K562 (cell line): ENCODE data around the gene AHSA1.

Experiments
- ARHGAP35 ChIP-seq: fragments of 450-650 bp; IDR thresholded peaks from 2 replicates; pipeline ENCODE4 v1.6.1; 2018; ENCODE audit not compliant: partially characterized antibody
- RCOR1 ChIP-seq, 2 experiments: IDR thresholded peaks; 2 replicates each; pipeline ENCODE4 v1.6.1; 2012; ENCODE audit warnings: low read depth in 2 of 2, low read length in 2 of 2, borderline replicate concordance in 1 of 2, improper control_type of control experiment in 1 of 2
- ZFP1 ChIP-seq: fragments of 450-650 bp; formaldehyde crosslinking; IDR thresholded peaks from 2 replicates; pipeline ENCODE4 v1.4.0; 2020; ENCODE audit warnings: mild to moderate bottlenecking, mixed read lengths
- TF ChIP-seq, protein P1 (sequence below): sonication (generic); formaldehyde crosslinking; IDR thresholded peaks from 2 replicates; pipeline ENCODE4 v1.8.1; 2023; ENCODE audit warnings: mild to moderate bottlenecking, missing genetic modification reagents
- TF ChIP-seq, protein P2 (sequence below): sonication (generic); formaldehyde crosslinking; IDR thresholded peaks from 2 replicates; pipeline ENCODE4 v1.5.0; 2020; ENCODE audit warnings: missing genetic modification reagents
- TF ChIP-seq, protein P3 (sequence below), 3 experiments: fragments of 200-800 bp in 1 of 3; fragments of 250-450 bp in 1 of 3; fragments of 450-650 bp in 1 of 3; sonication (Bioruptor Pico) in 1 of 3; sonication (Bioruptor generic) in 1 of 3; formaldehyde crosslinking in 1 of 3; IDR thresholded peaks; 2 replicates each; pipeline versions ENCODE4 v1.6.1 to v1.8.0; 2016 to 2022; ENCODE audit warnings: mild to moderate bottlenecking in 2 of 3, missing genetic modification characterization in 2 of 3, missing compliant biosample characterization in 1 of 3, moderate library complexity in 1 of 3
- TF ChIP-seq, protein P4 (sequence below), 2 experiments: fragments of 450-650 bp in 1 of 2; sonication (generic) in 1 of 2; formaldehyde crosslinking in 1 of 2; IDR thresholded peaks; 2 replicates each; pipeline versions ENCODE4 v1.7.1 to v1.9.0; 2016 to 2022; ENCODE audit warnings: inconsistent platforms in 1 of 2, mild to moderate bottlenecking in 1 of 2, missing genetic modification reagents in 1 of 2
- TF ChIP-seq, protein P5 (sequence below): fragments of 450-650 bp; IDR thresholded peaks from 2 replicates; pipeline ENCODE4 v1.6.1; 2016; ENCODE audit warnings: low read depth, mild to moderate bottlenecking, moderate library complexity

DNA sequence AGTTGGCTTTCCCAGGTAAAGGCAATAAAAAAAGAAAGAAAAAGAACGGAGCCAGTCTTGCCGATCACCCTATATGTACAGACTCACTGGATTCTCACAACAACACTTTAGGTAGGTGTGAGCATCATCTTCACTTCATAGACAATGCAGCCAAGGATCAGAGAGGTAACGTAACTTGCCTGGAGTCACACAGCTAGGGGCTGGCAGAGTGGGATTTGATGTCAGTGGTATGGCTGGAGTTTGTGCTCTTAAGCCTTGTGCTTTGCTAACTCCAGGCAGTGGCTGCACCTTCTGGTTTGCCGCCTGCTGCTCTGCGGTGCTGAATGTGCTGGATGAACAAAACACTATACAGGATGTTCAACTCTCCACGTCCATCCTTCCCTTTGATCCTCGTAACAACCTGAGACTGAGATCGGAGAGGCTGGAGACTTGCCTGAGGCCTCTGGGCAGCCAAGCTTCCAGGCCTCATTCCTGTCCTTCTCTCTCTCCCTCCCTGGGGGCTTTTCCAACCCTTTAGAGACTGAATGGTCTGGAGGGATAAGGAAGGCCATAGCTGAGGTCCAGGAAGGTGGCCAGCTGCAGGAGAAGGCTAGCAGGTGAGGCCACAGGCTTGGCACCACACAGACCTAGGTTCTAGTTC is 32.6 kb downstream of the AHSA1 start:
- TF ChIP-seq, protein P1, sequence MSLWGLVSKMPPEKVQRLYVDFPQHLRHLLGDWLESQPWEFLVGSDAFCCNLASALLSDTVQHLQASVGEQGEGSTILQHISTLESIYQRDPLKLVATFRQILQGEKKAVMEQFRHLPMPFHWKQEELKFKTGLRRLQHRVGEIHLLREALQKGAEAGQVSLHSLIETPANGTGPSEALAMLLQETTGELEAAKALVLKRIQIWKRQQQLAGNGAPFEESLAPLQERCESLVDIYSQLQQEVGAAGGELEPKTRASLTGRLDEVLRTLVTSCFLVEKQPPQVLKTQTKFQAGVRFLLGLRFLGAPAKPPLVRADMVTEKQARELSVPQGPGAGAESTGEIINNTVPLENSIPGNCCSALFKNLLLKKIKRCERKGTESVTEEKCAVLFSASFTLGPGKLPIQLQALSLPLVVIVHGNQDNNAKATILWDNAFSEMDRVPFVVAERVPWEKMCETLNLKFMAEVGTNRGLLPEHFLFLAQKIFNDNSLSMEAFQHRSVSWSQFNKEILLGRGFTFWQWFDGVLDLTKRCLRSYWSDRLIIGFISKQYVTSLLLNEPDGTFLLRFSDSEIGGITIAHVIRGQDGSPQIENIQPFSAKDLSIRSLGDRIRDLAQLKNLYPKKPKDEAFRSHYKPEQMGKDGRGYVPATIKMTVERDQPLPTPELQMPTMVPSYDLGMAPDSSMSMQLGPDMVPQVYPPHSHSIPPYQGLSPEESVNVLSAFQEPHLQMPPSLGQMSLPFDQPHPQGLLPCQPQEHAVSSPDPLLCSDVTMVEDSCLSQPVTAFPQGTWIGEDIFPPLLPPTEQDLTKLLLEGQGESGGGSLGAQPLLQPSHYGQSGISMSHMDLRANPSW (CRISPR knock-in tag), result no peak
- no peak for TF ChIP-seq ARHGAP35
- TF ChIP-seq, protein P2, sequence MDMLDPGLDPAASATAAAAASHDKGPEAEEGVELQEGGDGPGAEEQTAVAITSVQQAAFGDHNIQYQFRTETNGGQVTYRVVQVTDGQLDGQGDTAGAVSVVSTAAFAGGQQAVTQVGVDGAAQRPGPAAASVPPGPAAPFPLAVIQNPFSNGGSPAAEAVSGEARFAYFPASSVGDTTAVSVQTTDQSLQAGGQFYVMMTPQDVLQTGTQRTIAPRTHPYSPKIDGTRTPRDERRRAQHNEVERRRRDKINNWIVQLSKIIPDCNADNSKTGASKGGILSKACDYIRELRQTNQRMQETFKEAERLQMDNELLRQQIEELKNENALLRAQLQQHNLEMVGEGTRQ (CRISPR knock-in tag), result no peak
- TF ChIP-seq, protein P3, sequence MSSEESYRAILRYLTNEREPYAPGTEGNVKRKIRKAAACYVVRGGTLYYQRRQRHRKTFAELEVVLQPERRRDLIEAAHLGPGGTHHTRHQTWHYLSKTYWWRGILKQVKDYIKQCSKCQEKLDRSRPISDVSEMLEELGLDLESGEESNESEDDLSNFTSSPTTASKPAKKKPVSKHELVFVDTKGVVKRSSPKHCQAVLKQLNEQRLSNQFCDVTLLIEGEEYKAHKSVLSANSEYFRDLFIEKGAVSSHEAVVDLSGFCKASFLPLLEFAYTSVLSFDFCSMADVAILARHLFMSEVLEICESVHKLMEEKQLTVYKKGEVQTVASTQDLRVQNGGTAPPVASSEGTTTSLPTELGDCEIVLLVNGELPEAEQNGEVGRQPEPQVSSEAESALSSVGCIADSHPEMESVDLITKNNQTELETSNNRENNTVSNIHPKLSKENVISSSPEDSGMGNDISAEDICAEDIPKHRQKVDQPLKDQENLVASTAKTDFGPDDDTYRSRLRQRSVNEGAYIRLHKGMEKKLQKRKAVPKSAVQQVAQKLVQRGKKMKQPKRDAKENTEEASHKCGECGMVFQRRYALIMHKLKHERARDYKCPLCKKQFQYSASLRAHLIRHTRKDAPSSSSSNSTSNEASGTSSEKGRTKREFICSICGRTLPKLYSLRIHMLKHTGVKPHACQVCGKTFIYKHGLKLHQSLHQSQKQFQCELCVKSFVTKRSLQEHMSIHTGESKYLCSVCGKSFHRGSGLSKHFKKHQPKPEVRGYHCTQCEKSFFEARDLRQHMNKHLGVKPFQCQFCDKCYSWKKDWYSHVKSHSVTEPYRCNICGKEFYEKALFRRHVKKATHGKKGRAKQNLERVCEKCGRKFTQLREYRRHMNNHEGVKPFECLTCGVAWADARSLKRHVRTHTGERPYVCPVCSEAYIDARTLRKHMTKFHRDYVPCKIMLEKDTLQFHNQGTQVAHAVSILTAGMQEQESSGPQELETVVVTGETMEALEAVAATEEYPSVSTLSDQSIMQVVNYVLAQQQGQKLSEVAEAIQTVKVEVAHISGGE (CRISPR knock-in tag; IDR thresholded peaks at IDR 0.05), result no peak
- TF ChIP-seq, protein P4, sequence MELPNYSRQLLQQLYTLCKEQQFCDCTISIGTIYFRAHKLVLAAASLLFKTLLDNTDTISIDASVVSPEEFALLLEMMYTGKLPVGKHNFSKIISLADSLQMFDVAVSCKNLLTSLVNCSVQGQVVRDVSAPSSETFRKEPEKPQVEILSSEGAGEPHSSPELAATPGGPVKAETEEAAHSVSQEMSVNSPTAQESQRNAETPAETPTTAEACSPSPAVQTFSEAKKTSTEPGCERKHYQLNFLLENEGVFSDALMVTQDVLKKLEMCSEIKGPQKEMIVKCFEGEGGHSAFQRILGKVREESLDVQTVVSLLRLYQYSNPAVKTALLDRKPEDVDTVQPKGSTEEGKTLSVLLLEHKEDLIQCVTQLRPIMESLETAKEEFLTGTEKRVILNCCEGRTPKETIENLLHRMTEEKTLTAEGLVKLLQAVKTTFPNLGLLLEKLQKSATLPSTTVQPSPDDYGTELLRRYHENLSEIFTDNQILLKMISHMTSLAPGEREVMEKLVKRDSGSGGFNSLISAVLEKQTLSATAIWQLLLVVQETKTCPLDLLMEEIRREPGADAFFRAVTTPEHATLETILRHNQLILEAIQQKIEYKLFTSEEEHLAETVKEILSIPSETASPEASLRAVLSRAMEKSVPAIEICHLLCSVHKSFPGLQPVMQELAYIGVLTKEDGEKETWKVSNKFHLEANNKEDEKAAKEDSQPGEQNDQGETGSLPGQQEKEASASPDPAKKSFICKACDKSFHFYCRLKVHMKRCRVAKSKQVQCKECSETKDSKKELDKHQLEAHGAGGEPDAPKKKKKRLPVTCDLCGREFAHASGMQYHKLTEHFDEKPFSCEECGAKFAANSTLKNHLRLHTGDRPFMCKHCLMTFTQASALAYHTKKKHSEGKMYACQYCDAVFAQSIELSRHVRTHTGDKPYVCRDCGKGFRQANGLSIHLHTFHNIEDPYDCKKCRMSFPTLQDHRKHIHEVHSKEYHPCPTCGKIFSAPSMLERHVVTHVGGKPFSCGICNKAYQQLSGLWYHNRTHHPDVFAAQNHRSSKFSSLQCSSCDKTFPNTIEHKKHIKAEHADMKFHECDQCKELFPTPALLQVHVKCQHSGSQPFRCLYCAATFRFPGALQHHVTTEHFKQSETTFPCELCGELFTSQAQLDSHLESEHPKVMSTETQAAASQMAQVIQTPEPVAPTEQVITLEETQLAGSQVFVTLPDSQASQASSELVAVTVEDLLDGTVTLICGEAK (IDR thresholded peaks at IDR 0.05), result no peak
- TF ChIP-seq, protein P4 (CRISPR knock-in tag; IDR thresholded peaks at IDR 0.05), result no peak
- TF ChIP-seq ZFP1 (CRISPR knock-in tag), result no peak
- TF ChIP-seq RCOR1 (IDR thresholded peaks at IDR 0.05; ENCODE audit: borderline replicate concordance in 1 of 2, low read depth in 2 of 2, low read length in 2 of 2), result no peak
- TF ChIP-seq, protein P5, sequence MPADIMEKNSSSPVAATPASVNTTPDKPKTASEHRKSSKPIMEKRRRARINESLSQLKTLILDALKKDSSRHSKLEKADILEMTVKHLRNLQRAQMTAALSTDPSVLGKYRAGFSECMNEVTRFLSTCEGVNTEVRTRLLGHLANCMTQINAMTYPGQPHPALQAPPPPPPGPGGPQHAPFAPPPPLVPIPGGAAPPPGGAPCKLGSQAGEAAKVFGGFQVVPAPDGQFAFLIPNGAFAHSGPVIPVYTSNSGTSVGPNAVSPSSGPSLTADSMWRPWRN, result no peak
